ENCODE results near the gene GADD45A. TPM values are rescaled to one million over a fixed set of nuclear protein-coding genes. Genes with fewer than 3 reads are reported as not detected.

Gene GADD45A
- polyA plus RNA-seq, 3 donors from 2014 or later, result 14.3 to 21.6 (median 18.5) TPM

DNA sequence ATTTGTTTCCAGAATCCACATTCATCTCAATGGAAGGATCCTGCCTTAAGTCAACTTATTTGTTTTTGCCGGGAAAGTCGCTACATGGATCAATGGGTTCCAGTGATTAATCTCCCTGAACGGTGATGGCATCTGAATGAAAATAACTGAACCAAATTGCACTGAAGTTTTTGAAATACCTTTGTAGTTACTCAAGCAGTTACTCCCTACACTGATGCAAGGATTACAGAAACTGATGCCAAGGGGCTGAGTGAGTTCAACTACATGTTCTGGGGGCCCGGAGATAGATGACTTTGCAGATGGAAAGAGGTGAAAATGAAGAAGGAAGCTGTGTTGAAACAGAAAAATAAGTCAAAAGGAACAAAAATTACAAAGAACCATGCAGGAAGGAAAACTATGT is 2.6 kb downstream of the GADD45A start:
- H3K4me3 Mint-ChIP-seq, result peak overlapping the region in 3 of 5 donors; percentile 1 to 14 (median 3)
- H3K4me1 Mint-ChIP-seq, result peaks cover 20 to 24% of the 10 kb centered on the region in 2 donors
- H3K27ac Mint-ChIP-seq, result peak overlapping the region in 1 of 6 donors; percentile 6
- peaks cover 5 to 12% (median 6%) of the 10 kb centered on the region in 3 donors for H3K36me3 Mint-ChIP-seq
- no peaks in the 10 kb centered on the region for H3K9me3 Mint-ChIP-seq
- no peak for DNase-seq
- peaks cover 3 to 11% (median 3%) of the 10 kb centered on the region in 3 donors for H3K27me3 Mint-ChIP-seq (ENCODE audit: low read depth in 3 of 3)

DNA sequence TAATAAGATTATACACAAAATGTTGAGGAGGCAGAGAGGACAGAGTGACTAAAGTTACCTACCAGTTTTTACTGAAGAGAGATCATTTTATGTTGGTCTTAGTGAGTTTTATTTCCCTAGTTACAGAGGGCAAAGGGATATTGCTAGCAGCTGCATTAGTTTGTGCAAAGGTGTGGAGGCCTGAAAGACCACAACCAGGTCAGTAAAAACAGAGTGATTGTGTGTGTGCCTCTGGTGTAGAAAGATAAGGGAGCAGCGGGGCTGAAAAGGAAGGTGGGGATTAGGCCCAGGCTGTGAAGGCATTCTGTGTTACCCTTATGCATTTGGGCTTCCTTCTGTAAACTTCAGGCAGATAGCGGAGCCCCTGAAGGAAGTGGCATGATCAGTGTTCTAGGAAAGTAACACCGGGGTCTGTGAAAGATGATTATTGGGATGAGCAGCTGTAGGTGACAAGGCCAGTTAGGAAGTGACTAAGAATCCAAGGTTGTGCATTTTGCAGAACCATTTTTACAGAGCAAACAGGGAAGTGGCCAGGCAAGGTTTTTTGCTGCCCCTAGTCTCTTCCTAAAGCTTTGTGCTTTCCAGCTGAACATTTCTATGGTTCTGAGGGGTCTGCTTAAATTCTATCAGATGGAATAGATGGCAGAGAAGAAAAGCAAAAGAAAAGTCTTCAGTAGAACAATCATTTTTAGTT is 3.7 kb downstream of the GADD45A start:
- Mint-ChIP-seq H3K4me1 (peaks cover 20 to 24% of the 10 kb centered on the region in 2 donors), H3K4me3 (no peak overlapping the region), H3K27ac (no peak overlapping the region), H3K9me3 (no peaks in the 10 kb centered on the region), H3K27me3 (ENCODE audit: low read depth in 3 of 3) (peaks cover 4 to 11% (median 5%) of the 10 kb centered on the region in 3 donors), H3K36me3 (peaks cover 5 to 12% (median 6%) of the 10 kb centered on the region in 3 donors)
- DNase-seq, result no peak

DNA sequence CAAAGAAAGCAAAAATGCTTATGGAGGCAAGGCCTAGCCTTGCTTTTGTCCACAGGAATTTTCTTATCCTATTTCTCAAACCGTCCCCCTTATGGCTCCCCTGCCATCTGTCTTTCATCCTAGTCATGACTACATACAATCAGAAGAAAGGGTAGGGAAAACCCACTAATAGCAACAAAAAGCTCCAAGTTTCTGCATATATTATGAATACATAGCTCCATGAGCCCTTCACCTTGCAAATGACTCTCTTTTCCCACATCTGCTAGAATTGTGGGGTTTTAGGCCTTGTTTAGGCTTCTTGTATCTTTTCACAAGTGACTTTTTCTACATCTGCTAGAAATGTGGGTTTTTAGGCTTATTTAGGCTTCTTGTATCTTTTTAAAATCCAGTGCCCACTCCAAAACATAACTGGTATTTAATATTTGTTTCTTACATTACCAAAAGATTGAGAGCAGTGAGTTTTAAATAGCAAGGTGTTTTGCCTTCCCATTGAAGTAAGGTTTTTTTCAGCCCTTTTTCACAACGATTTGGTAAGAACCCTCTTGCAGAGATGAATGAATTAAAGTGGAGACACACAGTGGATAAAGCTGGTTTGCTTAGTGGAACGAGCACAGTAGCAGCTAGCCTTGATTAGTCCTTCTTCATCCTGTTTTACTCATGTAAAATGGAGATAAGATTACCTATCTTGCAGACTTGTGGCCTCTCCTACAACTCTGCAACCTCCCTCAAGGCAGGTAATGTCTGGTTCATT is 4.4 kb downstream of the GADD45A start:
- Mint-ChIP-seq H3K4me3 (no peak overlapping the region), H3K27me3 (ENCODE audit: low read depth in 3 of 3) (peaks cover 4 to 11% (median 6%) of the 10 kb centered on the region in 3 donors), H3K36me3 (peaks cover 5 to 12% (median 6%) of the 10 kb centered on the region in 3 donors), H3K9me3 (no peaks in the 10 kb centered on the region), H3K27ac (no peak overlapping the region), H3K4me1 (peaks cover 16 to 17% of the 10 kb centered on the region in 2 donors)
- DNase-seq, result no peak

DNA sequence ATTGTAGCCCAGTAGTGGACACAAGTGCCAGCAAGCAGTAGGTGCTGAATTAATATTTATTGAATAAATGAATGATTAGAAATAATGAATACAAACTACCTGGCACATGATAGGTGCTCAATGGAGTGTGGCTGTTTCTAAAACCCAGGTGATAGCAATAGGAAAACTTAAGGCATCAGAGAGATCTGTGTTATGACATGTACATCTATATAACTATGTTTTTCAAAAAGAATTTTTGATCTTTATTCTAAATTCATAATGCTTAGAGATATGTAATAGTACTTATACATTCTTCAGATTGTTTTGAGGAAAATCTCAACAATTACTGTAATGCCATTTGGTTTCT is 5.0 kb downstream of the GADD45A start:
- Mint-ChIP-seq H3K27me3 (ENCODE audit: low read depth in 3 of 3) (peaks cover 4 to 7% (median 4%) of the 10 kb centered on the region in 3 donors), H3K36me3 (peaks cover 5 to 12% (median 6%) of the 10 kb centered on the region in 3 donors), H3K4me1 (peaks cover 11% of the 10 kb centered on the region in 2 donors), H3K9me3 (no peaks in the 10 kb centered on the region), H3K27ac (no peak overlapping the region), H3K4me3 (no peak overlapping the region)
- DNase-seq, result no peak

DNA sequence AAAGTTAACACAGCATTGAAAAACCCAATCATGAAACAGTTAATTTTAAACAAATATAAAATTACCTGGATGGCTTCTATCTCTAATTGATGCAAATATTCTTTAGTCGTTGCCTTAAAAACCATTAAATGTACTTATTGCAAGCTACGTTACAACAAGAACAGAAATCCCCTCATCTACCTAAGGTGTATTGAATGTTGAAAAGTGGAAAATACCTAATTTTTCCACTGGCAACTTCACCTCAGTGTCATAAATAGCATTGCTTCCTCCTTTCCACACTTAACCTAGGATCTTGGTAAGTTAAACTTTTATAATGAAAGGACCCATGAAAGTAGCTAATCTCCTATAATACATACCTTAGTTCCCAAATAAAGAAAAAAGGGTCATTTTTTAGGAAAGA is 5.4 kb downstream of the GADD45A start:
- Mint-ChIP-seq H3K36me3 (peaks cover 5 to 12% (median 6%) of the 10 kb centered on the region in 3 donors), H3K27me3 (ENCODE audit: low read depth in 3 of 3) (peaks cover 3 to 8% (median 3%) of the 10 kb centered on the region in 3 donors), H3K9me3 (no peaks in the 10 kb centered on the region), H3K4me3 (no peak overlapping the region), H3K27ac (no peak overlapping the region), H3K4me1 (peaks cover 10% of the 10 kb centered on the region in 2 donors)
- no peak for DNase-seq

DNA sequence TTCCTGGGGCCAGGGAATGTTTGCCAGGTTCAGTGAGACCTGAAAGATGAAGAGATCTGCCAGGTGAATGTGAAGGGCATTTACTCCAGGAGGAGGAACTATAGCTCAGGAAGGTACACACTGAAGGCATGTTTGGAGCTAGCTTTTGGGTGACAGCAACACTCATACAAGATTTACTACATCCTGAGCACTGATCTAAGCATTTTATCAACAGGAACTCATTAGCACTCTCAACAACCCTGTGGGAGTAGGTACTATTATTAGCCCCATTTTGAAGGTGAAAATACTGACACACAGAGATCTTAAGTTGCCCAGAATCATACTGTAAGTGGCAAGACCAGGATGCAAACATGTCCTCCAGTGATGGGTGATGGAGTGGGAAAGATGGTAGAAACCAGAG is 6.7 kb downstream of the GADD45A start:
- DNase-seq, result no peak

DNA sequence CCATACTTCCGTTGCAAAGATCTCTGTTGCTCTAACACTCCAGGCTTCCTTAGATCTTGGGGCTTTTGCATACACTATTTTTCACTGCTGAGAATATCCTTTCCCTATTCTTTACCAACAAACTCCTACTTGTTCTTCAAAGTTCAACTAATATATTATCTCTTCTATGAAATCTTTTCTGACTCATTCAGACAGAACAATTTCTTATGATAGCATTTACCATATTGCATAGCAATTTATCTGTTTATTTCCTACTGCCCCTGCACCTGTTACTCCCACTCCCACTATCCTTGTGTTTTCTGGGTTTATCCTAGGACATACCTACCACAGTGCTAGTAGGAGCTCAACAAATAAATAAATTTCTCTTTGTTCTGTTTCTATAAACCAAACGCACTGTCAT is 11.0 kb downstream of the GADD45A start:
- Mint-ChIP-seq H3K4me1 (no peaks in the 10 kb centered on the region), H3K9me3 (no peaks in the 10 kb centered on the region), H3K4me3 (no peak overlapping the region), H3K27me3 (ENCODE audit: low read depth in 3 of 3) (peaks cover 1 to 5% (median 3%) of the 10 kb centered on the region in 3 donors), H3K36me3 (peaks cover 0 to 2% (median 0%) of the 10 kb centered on the region in 3 donors), H3K27ac (no peak overlapping the region)
- no peak for DNase-seq

More for the DNA sequence above, 6.7 kb downstream of the GADD45A start:
- H3K27me3 Mint-ChIP-seq (ENCODE audit: low read depth in 3 of 3), result peaks cover 3% of the 10 kb centered on the region in 3 donors
- H3K9me3 Mint-ChIP-seq, result no peaks in the 10 kb centered on the region
- H3K4me3 Mint-ChIP-seq, result no peak overlapping the region
- H3K27ac Mint-ChIP-seq, result no peak overlapping the region
- H3K36me3 Mint-ChIP-seq, result peaks cover 5 to 13% (median 6%) of the 10 kb centered on the region in 3 donors
- peaks cover 6% of the 10 kb centered on the region in 2 donors for H3K4me1 Mint-ChIP-seq

DNA sequence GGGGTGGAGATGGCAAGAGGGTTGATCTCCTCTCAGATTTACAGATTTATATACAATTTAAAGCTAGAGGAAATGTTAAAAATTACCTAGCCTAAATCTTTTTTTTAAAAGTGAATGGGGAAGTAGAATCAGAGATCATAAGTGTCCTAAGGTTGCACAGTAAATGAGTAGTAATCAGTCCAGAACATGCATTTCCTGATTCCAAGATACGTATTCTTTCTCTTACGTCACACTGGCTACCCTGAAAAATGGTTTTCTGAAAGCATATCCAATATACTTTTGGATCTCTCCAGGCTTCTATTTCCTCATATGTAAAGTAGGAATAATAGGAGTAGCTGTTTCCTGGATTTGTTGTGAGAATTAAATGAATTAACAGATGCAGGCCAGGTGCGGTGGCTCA is 11.7 kb downstream of the GADD45A start:
- no peak for DNase-seq
- H3K27ac Mint-ChIP-seq, result no peak overlapping the region
- H3K4me1 Mint-ChIP-seq, result no peaks in the 10 kb centered on the region
- H3K27me3 Mint-ChIP-seq (ENCODE audit: low read depth in 3 of 3), result peaks cover 1 to 5% (median 3%) of the 10 kb centered on the region in 3 donors
- H3K4me3 Mint-ChIP-seq, result no peak overlapping the region
- peaks cover 0 to 2% (median 0%) of the 10 kb centered on the region in 3 donors for H3K36me3 Mint-ChIP-seq
- H3K9me3 Mint-ChIP-seq, result no peaks in the 10 kb centered on the region

DNA sequence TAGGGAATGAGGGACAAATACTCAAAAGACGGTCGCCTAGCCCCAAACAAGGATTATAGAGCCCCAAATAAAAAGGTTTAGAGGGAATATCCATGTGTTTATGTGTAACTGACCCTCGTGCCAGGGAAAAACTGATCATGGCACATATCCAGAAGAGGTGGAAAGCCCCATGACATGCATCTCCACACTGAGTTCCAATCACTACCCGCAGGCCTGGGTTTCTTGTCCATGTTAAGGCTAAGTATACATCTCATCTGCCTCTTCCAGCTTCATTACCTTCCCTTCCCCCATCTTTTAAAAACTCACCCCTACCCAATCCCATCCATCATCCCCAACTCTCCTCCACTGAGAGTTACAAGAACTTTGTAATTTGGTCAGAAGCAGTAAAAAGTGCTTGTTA is 15.2 kb downstream of the GADD45A start:
- no peak overlapping the region for H3K4me3 Mint-ChIP-seq
- no peaks in the 10 kb centered on the region for H3K4me1 Mint-ChIP-seq
- DNase-seq, result no peak
- H3K27ac Mint-ChIP-seq, result no peak overlapping the region
- peaks cover 0 to 5% (median 0%) of the 10 kb centered on the region in 3 donors for H3K27me3 Mint-ChIP-seq (ENCODE audit: low read depth in 3 of 3)
- H3K36me3 Mint-ChIP-seq, result peaks cover 0 to 2% (median 0%) of the 10 kb centered on the region in 3 donors
- H3K9me3 Mint-ChIP-seq, result no peaks in the 10 kb centered on the region

DNA sequence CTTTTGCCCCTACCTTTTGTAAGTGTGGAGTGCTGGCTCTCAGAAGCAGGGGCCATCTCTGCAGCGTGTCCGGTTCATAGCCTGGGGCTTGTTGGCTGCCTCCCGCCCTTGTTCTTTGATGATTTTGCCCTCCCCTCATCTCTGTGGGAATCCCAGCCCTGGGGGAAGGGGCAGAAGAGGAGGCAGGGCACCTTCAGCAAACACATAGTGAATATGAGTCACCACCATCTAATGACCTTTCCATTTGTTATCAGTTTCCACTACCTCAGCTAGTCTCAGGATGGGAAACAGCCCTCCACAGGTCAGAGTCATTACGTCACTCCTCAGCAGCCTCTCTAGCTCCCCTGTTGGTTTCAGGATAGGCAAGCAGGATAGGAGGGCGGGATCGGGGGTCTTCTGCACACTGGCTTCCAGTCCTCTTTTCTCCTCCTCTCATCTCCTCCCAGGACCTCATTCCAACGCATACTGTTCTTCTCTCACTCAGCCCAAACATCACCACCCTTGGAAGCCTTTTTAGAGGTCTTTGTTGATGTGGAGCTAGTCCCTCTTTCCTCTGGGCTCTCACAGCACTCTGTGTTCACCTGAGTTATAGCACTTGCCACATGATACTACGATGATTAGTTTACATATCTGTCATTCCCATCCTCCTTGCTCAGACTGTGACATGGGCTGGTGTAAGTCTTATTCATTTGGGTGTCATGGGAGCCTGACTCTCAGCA is 15.8 kb downstream of the GADD45A start:
- no peaks in the 10 kb centered on the region for H3K4me1 Mint-ChIP-seq
- H3K4me3 Mint-ChIP-seq, result no peak overlapping the region
- H3K9me3 Mint-ChIP-seq, result no peaks in the 10 kb centered on the region
- no peak overlapping the region for H3K27ac Mint-ChIP-seq
- no peak for DNase-seq
- peaks cover 0 to 4% (median 0%) of the 10 kb centered on the region in 3 donors for H3K27me3 Mint-ChIP-seq (ENCODE audit: low read depth in 3 of 3)
- H3K36me3 Mint-ChIP-seq, result peaks cover 0 to under 1% (median 0%) of the 10 kb centered on the region in 3 donors

DNA sequence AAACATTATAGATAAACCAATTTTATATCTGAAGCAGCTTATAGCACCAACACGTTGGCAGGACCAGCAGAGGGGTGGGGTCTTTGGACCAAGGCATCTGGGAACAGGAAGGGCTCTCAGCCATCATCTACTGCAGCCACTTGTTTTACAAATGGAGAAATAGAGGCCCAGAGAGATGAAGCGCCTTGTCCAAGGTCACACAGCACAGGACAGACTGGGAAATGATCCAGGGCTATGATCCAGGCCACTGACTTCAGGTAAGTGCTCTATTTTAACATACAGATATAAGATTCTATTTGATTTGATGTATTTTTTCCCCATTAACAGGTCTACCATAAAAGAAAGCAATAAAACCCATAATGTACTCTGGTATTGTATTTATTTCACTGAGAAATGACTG is 16.9 kb downstream of the GADD45A start:
- H3K27me3 Mint-ChIP-seq (ENCODE audit: low read depth in 3 of 3), result peaks cover 0 to 4% (median 2%) of the 10 kb centered on the region in 3 donors
- no peaks in the 10 kb centered on the region for H3K4me1 Mint-ChIP-seq
- H3K27ac Mint-ChIP-seq, result no peak overlapping the region
- H3K36me3 Mint-ChIP-seq, result no peaks in the 10 kb centered on the region
- no peak overlapping the region for H3K4me3 Mint-ChIP-seq
- no peak for DNase-seq
- H3K9me3 Mint-ChIP-seq, result no peaks in the 10 kb centered on the region

DNA sequence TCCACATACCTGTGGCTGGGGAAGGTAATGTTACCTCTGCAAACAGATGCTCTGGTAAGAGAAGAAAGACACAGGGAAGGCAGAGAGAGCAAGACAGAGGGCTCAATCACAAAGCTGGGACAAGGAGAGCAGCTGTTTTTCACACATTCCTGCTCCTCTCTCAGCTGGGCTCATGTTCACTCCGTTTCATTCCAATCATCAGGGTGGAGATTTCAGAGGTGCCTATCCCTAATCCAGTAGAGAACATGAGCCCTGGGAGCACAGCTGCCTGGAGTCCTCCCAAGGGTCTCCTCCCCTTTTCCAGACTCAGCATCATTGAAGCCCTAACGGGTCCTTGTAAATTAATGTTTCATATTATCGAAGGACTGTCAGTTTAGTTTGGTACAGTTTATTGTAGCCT is 19.4 kb downstream of the GADD45A start:
- no peak for DNase-seq
- Mint-ChIP-seq H3K27ac (no peak overlapping the region), H3K4me1 (no peaks in the 10 kb centered on the region), H3K9me3 (no peaks in the 10 kb centered on the region), H3K27me3 (ENCODE audit: low read depth in 3 of 3) (peaks cover 0 to 4% (median 4%) of the 10 kb centered on the region in 3 donors), H3K4me3 (no peak overlapping the region), H3K36me3 (no peaks in the 10 kb centered on the region)

DNA sequence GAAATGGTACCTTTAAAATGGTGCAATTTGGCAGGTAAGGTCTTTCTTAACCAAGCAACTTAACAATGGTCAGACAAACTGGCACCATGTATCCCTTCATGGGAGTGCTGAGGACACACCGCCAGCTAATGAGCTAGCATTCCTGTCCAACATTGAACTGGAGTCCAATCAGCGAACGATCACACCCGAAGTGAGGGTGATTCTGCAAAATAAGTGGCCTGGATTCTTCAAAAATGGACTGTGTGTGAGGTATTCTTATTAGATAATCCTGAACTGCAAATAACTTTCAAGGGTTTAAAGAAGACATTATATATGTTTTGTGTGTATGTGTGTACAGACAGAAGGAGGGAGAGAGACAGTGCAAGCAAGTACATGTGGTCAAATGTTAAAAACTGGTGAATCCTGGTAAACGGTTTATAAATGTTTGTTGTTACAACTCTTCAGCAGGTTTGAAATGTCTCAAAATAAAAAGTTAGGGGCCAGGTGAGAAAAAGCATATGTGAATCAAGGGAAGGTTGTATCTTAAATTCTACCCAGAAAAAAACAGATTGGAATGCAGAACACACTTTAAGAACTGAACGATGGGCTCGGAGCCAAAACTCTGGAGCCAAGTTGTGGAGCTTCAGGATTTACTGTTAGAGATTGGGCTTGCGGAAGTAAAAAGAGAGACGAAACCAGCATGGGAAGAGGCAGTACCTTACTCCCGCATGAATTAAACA is 20.9 kb downstream of the GADD45A start:
- no peaks in the 10 kb centered on the region for H3K36me3 Mint-ChIP-seq
- H3K4me3 Mint-ChIP-seq, result no peak overlapping the region
- DNase-seq, result no peak
- H3K9me3 Mint-ChIP-seq, result no peaks in the 10 kb centered on the region
- peaks cover 0 to 4% (median 2%) of the 10 kb centered on the region in 3 donors for H3K27me3 Mint-ChIP-seq (ENCODE audit: low read depth in 3 of 3)
- no peak overlapping the region for H3K27ac Mint-ChIP-seq
- no peaks in the 10 kb centered on the region for H3K4me1 Mint-ChIP-seq

All from immature natural killer cell (primary cell).